ENCODE results near the gene ZSCAN2.

Gene ZSCAN2

GRCh38 chr15:84620626-84621025 is 19.8 kb downstream of the ZSCAN2 start:
- Histone ChIP-seq H3K4me1 (no peaks in the 10 kb centered on the region), H3K4me3 (ENCODE audit: low read depth, low read length) (no peak overlapping the region), H3K27me3 (no peaks in the 10 kb centered on the region), H3K9me3 (peaks cover 19% of the 10 kb centered on the region), H3K36me3 (peaks cover 34% of the 10 kb centered on the region)
- no peak for TF ChIP-seq CTCF (IDR thresholded peaks at IDR 0.05; ENCODE audit: low read depth, low read length)
- DNase-seq = no peak

- peaks cover 19% of the 10 kb centered on the region for H3K9me3 ChIP-seq
- H3K4me1 ChIP-seq = no peaks in the 10 kb centered on the region
- TF ChIP-seq CTCF (IDR thresholded peaks at IDR 0.05; ENCODE audit: low read depth, low read length) = no peak
- H3K36me3 ChIP-seq = peaks cover 34% of the 10 kb centered on the region
- no peak for DNase-seq
- H3K27me3 ChIP-seq = no peaks in the 10 kb centered on the region
- no peak overlapping the region for H3K4me3 ChIP-seq (ENCODE audit: low read depth, low read length)
These were observed 20.7 kb downstream of the ZSCAN2 start for GRCh38 chr15:84621358-84621979.

GRCh38 chr15:84624359-84624758 is 23.6 kb downstream of the ZSCAN2 start:
- Histone ChIP-seq H3K36me3 (peaks cover 32% of the 10 kb centered on the region), H3K4me1 (no peaks in the 10 kb centered on the region), H3K27me3 (no peaks in the 10 kb centered on the region), H3K9me3 (peaks cover 19% of the 10 kb centered on the region), H3K4me3 (ENCODE audit: low read depth, low read length) (no peak overlapping the region)
- TF ChIP-seq CTCF (IDR thresholded peaks at IDR 0.05; ENCODE audit: low read depth, low read length) = no peak
- no peak for DNase-seq

- H3K4me3 ChIP-seq (ENCODE audit: low read depth, low read length) = no peak overlapping the region
- no peaks in the 10 kb centered on the region for H3K27me3 ChIP-seq
- no peak for TF ChIP-seq CTCF (IDR thresholded peaks at IDR 0.05; ENCODE audit: low read depth, low read length)
- peaks cover 19% of the 10 kb centered on the region for H3K9me3 ChIP-seq
- no peaks in the 10 kb centered on the region for H3K4me1 ChIP-seq
- DNase-seq = no peak
- peaks cover 32% of the 10 kb centered on the region for H3K36me3 ChIP-seq
These were observed 24.3 kb downstream of the ZSCAN2 start for GRCh38 chr15:84625123-84625522.

- no peak overlapping the region for H3K4me3 ChIP-seq (ENCODE audit: low read depth, low read length)
- TF ChIP-seq CTCF (IDR thresholded peaks at IDR 0.05; ENCODE audit: low read depth, low read length) = no peak
- H3K9me3 ChIP-seq = no peaks in the 10 kb centered on the region
- no peaks in the 10 kb centered on the region for H3K27me3 ChIP-seq
- H3K4me1 ChIP-seq = peaks cover 4% of the 10 kb centered on the region; the same call in 1 of the 2 replicates
- no peaks in the 10 kb centered on the region for H3K36me3 ChIP-seq
- DNase-seq = no peak
These were observed 28.2 kb downstream of the ZSCAN2 start for GRCh38 chr15:84629033-84629432.

GRCh38 chr15:84631706-84632272 is 31.0 kb downstream of the ZSCAN2 start:
- Histone ChIP-seq H3K27me3 (no peaks in the 10 kb centered on the region), H3K4me1 (peaks cover 4% of the 10 kb centered on the region; the same call in 1 of the 2 replicates), H3K36me3 (no peaks in the 10 kb centered on the region), H3K4me3 (ENCODE audit: low read depth, low read length) (peak overlapping the region; percentile 60), H3K9me3 (no peaks in the 10 kb centered on the region)
- TF ChIP-seq CTCF (IDR thresholded peaks at IDR 0.05; ENCODE audit: low read depth, low read length) = no peak
- DNase-seq = no peak
